A673 (cell line): Measurements from ENCODE around the gene GRIK1.

Experiments
- EZH2 ChIP-seq: fragments of 200-600 bp; sonication (generic); IDR thresholded peaks from 2 replicates; pipeline ENCODE4 v1.6.1; 2017; ENCODE audit warnings: borderline replicate concordance, low read depth, mild to moderate bottlenecking, mixed read lengths, antibody characterized with exemption, low read length; ENCODE audit not compliant: poor library complexity, severe bottlenecking
- TF ChIP-seq, protein P1 (sequence below): fragments of 300-800, 200-600 bp; sonication (generic); conservative IDR thresholded peaks from 2 replicates; pipeline ENCODE4 v1.5.1; 2017; ENCODE audit warnings: low read depth, mild to moderate bottlenecking, antibody characterized with exemption, low read length, moderate library complexity, mixed read lengths

DNA sequence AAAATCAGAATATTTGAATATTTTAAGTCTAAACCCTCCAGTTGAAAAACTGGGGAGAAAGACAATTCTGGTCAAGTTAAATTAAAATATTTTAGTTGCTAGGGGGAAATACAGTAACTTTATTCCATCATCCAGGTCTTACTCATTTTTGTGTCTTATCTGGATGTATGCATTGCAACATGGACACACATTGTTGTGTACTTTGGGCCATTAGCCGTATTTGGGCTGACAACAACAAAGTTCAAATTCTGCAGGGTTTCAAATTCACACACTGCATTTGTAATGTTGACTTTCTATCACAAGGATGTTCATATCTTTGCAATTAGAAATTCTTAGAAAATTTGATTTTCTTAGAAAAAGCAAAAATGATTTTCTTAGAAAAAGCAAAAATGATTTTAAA lies 391.8 kb downstream of the GRIK1 start:
- TF ChIP-seq, protein P1, sequence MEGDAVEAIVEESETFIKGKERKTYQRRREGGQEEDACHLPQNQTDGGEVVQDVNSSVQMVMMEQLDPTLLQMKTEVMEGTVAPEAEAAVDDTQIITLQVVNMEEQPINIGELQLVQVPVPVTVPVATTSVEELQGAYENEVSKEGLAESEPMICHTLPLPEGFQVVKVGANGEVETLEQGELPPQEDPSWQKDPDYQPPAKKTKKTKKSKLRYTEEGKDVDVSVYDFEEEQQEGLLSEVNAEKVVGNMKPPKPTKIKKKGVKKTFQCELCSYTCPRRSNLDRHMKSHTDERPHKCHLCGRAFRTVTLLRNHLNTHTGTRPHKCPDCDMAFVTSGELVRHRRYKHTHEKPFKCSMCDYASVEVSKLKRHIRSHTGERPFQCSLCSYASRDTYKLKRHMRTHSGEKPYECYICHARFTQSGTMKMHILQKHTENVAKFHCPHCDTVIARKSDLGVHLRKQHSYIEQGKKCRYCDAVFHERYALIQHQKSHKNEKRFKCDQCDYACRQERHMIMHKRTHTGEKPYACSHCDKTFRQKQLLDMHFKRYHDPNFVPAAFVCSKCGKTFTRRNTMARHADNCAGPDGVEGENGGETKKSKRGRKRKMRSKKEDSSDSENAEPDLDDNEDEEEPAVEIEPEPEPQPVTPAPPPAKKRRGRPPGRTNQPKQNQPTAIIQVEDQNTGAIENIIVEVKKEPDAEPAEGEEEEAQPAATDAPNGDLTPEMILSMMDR, result no peak
- no peak for TF ChIP-seq EZH2
